ENCODE measurements around the gene STATH. TPM values are rescaled to one million over a fixed set of nuclear protein-coding genes. Genes with fewer than 3 reads are reported as not detected.
"Not testable (repeated sequence)": the region's sequence is repeated elsewhere in the genome, so short reads cannot be mapped to it uniquely, and the experiment has no call there.

The STATH gene
- total RNA-seq, 1 experiment from 2014 or later = not detected

- ATAC-seq (no peak), DNase-seq (ENCODE audit: low read depth, low spot score) (no peak)
- ChIA-PET POLR2A (no interaction called here), CTCF (no interaction called here), RAD21 (ENCODE audit: low non-redundant PET in 1 of 2, low total read pairs in 2 of 2, uncharacterized antibody in 2 of 2, unreplicated experiment in 2 of 2) (no interaction called here)
- Histone ChIP-seq H3K27me3 (ENCODE audit: insufficient read depth, low read length) (no peaks in the 10 kb centered on the region), H3K27ac (ENCODE audit: low read depth, low read length) (no peak overlapping the region), H3K9ac (ENCODE audit: low read length) (no peak overlapping the region), H3K4me2 (ENCODE audit: low read length) (no peak overlapping the region), H3K9me2 (ENCODE audit: insufficient read depth) (no peaks in the 10 kb centered on the region), H3K9me3 (ENCODE audit: control insufficient read depth in 1 of 2, insufficient read depth in 1 of 2, low read depth in 1 of 2, low read length in 2 of 2) (no peaks in the 10 kb centered on the region), H2AFZ (ENCODE audit: low read depth, low read length, poor library complexity, severe bottlenecking) (no peak overlapping the region), H3K4me1 (ENCODE audit: control insufficient read depth in 1 of 2, insufficient read depth in 2 of 2, low read length in 2 of 2) (no peaks in the 10 kb centered on the region), H3K4me3 (replicated peaks in 1 of 2; ENCODE audit: low read depth in 1 of 2, low read length in 2 of 2) (no peak overlapping the region), H4K20me1 (ENCODE audit: insufficient read depth) (no peaks in the 10 kb centered on the region), H3K36me3 (ENCODE audit: control insufficient read depth in 1 of 2, insufficient read depth in 2 of 2, low read length in 2 of 2) (no peaks in the 10 kb centered on the region), H3K79me2 (ENCODE audit: insufficient read depth, low read length) (no peaks in the 10 kb centered on the region)
- intact Hi-C loops (cut with micrococcal nuclease) = no loop called here
- BruUV-seq (replicated peaks) = no TSS peak
- TF ChIP-seq ELF1 (IDR thresholded peaks at IDR 0.05; ENCODE audit: borderline replicate concordance, low read depth) (no peak), YY1 (IDR thresholded peaks at IDR 0.05; ENCODE audit: extremely low read depth, insufficient replicate concordance, low read depth, low read length) (no peak)
Measured at GRCh38 chr4:70008771-70009170, 13.0 kb downstream of the STATH start.

- H4K20me1 ChIP-seq (ENCODE audit: insufficient read depth); H3K27ac ChIP-seq (ENCODE audit: low read depth, low read length); H3K9me2 ChIP-seq (ENCODE audit: insufficient read depth); RAD21 ChIA-PET (ENCODE audit: low non-redundant PET in 1 of 2, low total read pairs in 2 of 2, uncharacterized antibody in 2 of 2, unreplicated experiment in 2 of 2); DNase-seq (ENCODE audit: low read depth, low spot score); intact Hi-C loops (cut with micrococcal nuclease); H3K36me3 ChIP-seq (ENCODE audit: control insufficient read depth in 1 of 2, insufficient read depth in 2 of 2, low read length in 2 of 2); H3K79me2 ChIP-seq (ENCODE audit: insufficient read depth, low read length); BruUV-seq (replicated peaks); H3K9me3 ChIP-seq (ENCODE audit: control insufficient read depth in 1 of 2, insufficient read depth in 1 of 2, low read depth in 1 of 2, low read length in 2 of 2); H3K4me1 ChIP-seq (ENCODE audit: control insufficient read depth in 1 of 2, insufficient read depth in 2 of 2, low read length in 2 of 2); H3K4me2 ChIP-seq (ENCODE audit: low read length); ATAC-seq; H3K27me3 ChIP-seq (ENCODE audit: insufficient read depth, low read length); H3K4me3 ChIP-seq (replicated peaks in 1 of 2; ENCODE audit: low read depth in 1 of 2, low read length in 2 of 2); H3K9ac ChIP-seq (ENCODE audit: low read length); POLR2A ChIA-PET; CTCF ChIA-PET; H2AFZ ChIP-seq (ENCODE audit: low read depth, low read length, poor library complexity, severe bottlenecking): not testable (repeated sequence)
Measured at GRCh38 chr4:70019006-70019405, 23.2 kb downstream of the STATH start.

GRCh38 chr4:70023218-70023617 is 27.5 kb downstream of the STATH start:
- Histone ChIP-seq H3K4me3 (replicated peaks in 1 of 2; ENCODE audit: low read depth in 1 of 2, low read length in 2 of 2) (no peak overlapping the region), H4K20me1 (ENCODE audit: insufficient read depth) (no peaks in the 10 kb centered on the region), H3K4me2 (ENCODE audit: low read length) (no peak overlapping the region), H3K79me2 (ENCODE audit: insufficient read depth, low read length) (no peaks in the 10 kb centered on the region), H3K27me3 (ENCODE audit: insufficient read depth, low read length) (no peaks in the 10 kb centered on the region), H2AFZ (ENCODE audit: low read depth, low read length, poor library complexity, severe bottlenecking) (no peak overlapping the region), H3K9ac (ENCODE audit: low read length) (no peak overlapping the region), H3K36me3 (ENCODE audit: control insufficient read depth in 1 of 2, insufficient read depth in 2 of 2, low read length in 2 of 2) (no peaks in the 10 kb centered on the region), H3K4me1 (ENCODE audit: control insufficient read depth in 1 of 2, insufficient read depth in 2 of 2, low read length in 2 of 2) (no peaks in the 10 kb centered on the region), H3K9me3 (ENCODE audit: control insufficient read depth in 1 of 2, insufficient read depth in 1 of 2, low read depth in 1 of 2, low read length in 2 of 2) (no peaks in the 10 kb centered on the region), H3K9me2 (ENCODE audit: insufficient read depth) (no peaks in the 10 kb centered on the region), H3K27ac (ENCODE audit: low read depth, low read length) (no peak overlapping the region)
- CTCF ChIA-PET = no interaction called here
- ATAC-seq (no peak), DNase-seq (ENCODE audit: low read depth, low spot score) (no peak)
- RAD21 ChIA-PET (ENCODE audit: low non-redundant PET in 1 of 2, low total read pairs in 2 of 2, uncharacterized antibody in 2 of 2, unreplicated experiment in 2 of 2) = no interaction called here
- intact Hi-C loops (cut with micrococcal nuclease) = no loop called here
- POLR2A ChIA-PET = no interaction called here
- BruUV-seq (replicated peaks) = no TSS peak
- no peak for TF ChIP-seq REST (IDR thresholded peaks at IDR 0.05; ENCODE audit: low read depth)
- TF ChIP-seq CBX3 (IDR thresholded peaks at IDR 0.05; ENCODE audit: low read depth) = no peak
- no peak for TF ChIP-seq ATF3 (IDR thresholded peaks at IDR 0.05)
- no peak for TF ChIP-seq SIN3A (IDR thresholded peaks at IDR 0.05; ENCODE audit: low read depth)
- no peak for TF ChIP-seq SP1 (IDR thresholded peaks at IDR 0.05; ENCODE audit: low read depth)
- TF ChIP-seq TCF7L2 (IDR thresholded peaks at IDR 0.05; ENCODE audit: borderline replicate concordance, extremely low read depth, insufficient read depth, insufficient read length) = no peak
- no peak for TF ChIP-seq ZFX (IDR thresholded peaks at IDR 0.05)
